Measurements from ENCODE around the gene CNPPD1. TPM values are rescaled to one million over a fixed set of nuclear protein-coding genes. Genes with fewer than 3 reads are reported as not detected.
"Not testable (repeated sequence)": the region's sequence is repeated elsewhere in the genome, so short reads cannot be mapped to it uniquely, and the experiment has no call there.

The CNPPD1 gene
- total RNA-seq, 2 experiments from 2014 or later = 42.3 to 43.4 TPM

GRCh38 chr2:219204425-219205164 lies 27.9 kb upstream of the CNPPD1 start:
- Histone ChIP-seq H3K36me3 (ENCODE audit: insufficient read depth, low read length) (peaks cover 20% of the 10 kb centered on the region), H3K9me3 (ENCODE audit: control insufficient read depth in 1 of 2, insufficient read depth in 1 of 2, low read length in 2 of 2) (peaks cover 0 to 3% of the 10 kb centered on the region in 2 experiments), H3K4me1 (ENCODE audit: insufficient read depth, low read length) (peaks cover 38% of the 10 kb centered on the region), H3K4me3 (ENCODE audit: low read length) (no peak overlapping the region), H3K27me3 (ENCODE audit: control insufficient read depth in 1 of 2, insufficient read depth in 2 of 2, low read length in 2 of 2) (no peaks in the 10 kb centered on the region), H3K27ac (ENCODE audit: low read depth in 1 of 2, low read length in 2 of 2) (no peak overlapping the region)
- Mint-ChIP-seq H3K4me3 (no peak overlapping the region), H3K36me3 (ENCODE audit: low read depth) (peaks cover 20% of the 10 kb centered on the region), H3K4me1 (ENCODE audit: low read depth) (peaks cover 39% of the 10 kb centered on the region), H3K9me3 (no peaks in the 10 kb centered on the region), H3K27ac (peak overlapping the region; percentile 93), H3K27me3 (peaks cover under 1% of the 10 kb centered on the region)
- CTCF ChIA-PET = interaction anchor here (0.7 to 1.0 kb wide), 2 partner anchors 76 to 90 kb away, joined by 3 to 7 read pairs; no protein-coding TSS in a partner anchor
- DNase-seq (peak in 1 of 14 experiments; percentile 0), ATAC-seq (ENCODE audit: poor library complexity) (no peak)
- intact Hi-C loops (cut with DNase I, micrococcal nuclease) = loop anchor here in 1 of 2 experiments (10.0 kb wide), 2 partner anchors 180 to 340 kb away; partner anchors contain the start of genes CHPF, DNPEP and TMEM198
- POLR2A ChIA-PET = no interaction called here
- no peak for TF ChIP-seq CTCF (IDR thresholded peaks at IDR 0.05)

GRCh38 chr2:219201331-219201730 lies 24.6 kb upstream of the CNPPD1 start:
- not testable (repeated sequence) for H3K27me3 ChIP-seq (ENCODE audit: control insufficient read depth in 1 of 2, insufficient read depth in 2 of 2, low read length in 2 of 2); ATAC-seq (ENCODE audit: poor library complexity); H3K4me3 ChIP-seq (ENCODE audit: low read length); H3K9me3 ChIP-seq (ENCODE audit: control insufficient read depth in 1 of 2, insufficient read depth in 1 of 2, low read length in 2 of 2); H3K36me3 Mint-ChIP-seq (ENCODE audit: low read depth); H3K36me3 ChIP-seq (ENCODE audit: insufficient read depth, low read length); H3K9me3 Mint-ChIP-seq; H3K27ac ChIP-seq (ENCODE audit: low read depth in 1 of 2, low read length in 2 of 2); H3K27me3 Mint-ChIP-seq; DNase-seq; H3K4me3 Mint-ChIP-seq; H3K27ac Mint-ChIP-seq
- POLR2A ChIA-PET = interaction anchor here (1.1 to 2.4 kb wide), 3 partner anchors 19 to 25 kb away, joined by 3 to 14 read pairs (median 12); partner anchors contain the start of gene CNPPD1
- peaks cover 12% of the 10 kb centered on the region for H3K4me1 Mint-ChIP-seq (ENCODE audit: low read depth)
- H3K4me1 ChIP-seq (ENCODE audit: insufficient read depth, low read length) = peaks cover 13% of the 10 kb centered on the region
- intact Hi-C loops (cut with DNase I, micrococcal nuclease) = loop anchor here in 1 of 2 experiments (10.0 kb wide), 2 partner anchors 183 to 343 kb away; partner anchors contain the start of genes CHPF, DNPEP and TMEM198
- CTCF ChIA-PET = interaction anchor here (1.7 to 2.3 kb wide), 2 partner anchors 10 to 143 kb away, joined by 4 to 6 read pairs; no protein-coding TSS in a partner anchor

GRCh38 chr2:219200502-219201326 lies 24.0 kb upstream of the CNPPD1 start:
- Mint-ChIP-seq H3K4me3 (peak overlapping the region; percentile 76), H3K27ac (peak overlapping the region; percentile 61)
- not testable (repeated sequence) for H3K36me3 ChIP-seq (ENCODE audit: insufficient read depth, low read length); H3K27me3 Mint-ChIP-seq; H3K4me1 ChIP-seq (ENCODE audit: insufficient read depth, low read length); H3K9me3 Mint-ChIP-seq; H3K9me3 ChIP-seq (ENCODE audit: control insufficient read depth in 1 of 2, insufficient read depth in 1 of 2, low read length in 2 of 2); H3K27me3 ChIP-seq (ENCODE audit: control insufficient read depth in 1 of 2, insufficient read depth in 2 of 2, low read length in 2 of 2); H3K4me1 Mint-ChIP-seq (ENCODE audit: low read depth); H3K36me3 Mint-ChIP-seq (ENCODE audit: low read depth); H3K27ac ChIP-seq (ENCODE audit: low read depth in 1 of 2, low read length in 2 of 2); ATAC-seq (ENCODE audit: poor library complexity)
- intact Hi-C loops (cut with DNase I, micrococcal nuclease) = loop anchor here in 1 of 2 experiments (10.0 kb wide), 2 partner anchors 184 to 344 kb away; partner anchors contain the start of genes CHPF, DNPEP and TMEM198
- peak overlapping the region; percentile 31 for H3K4me3 ChIP-seq (ENCODE audit: low read length)
- POLR2A ChIA-PET = interaction anchor here (0.8 to 2.4 kb wide), 6 partner anchors 19 to 44 kb away, joined by 3 to 14 read pairs (median 4); partner anchors contain the start of genes ANKZF1, ATG9A, CNPPD1 and GLB1L
- CTCF ChIA-PET = interaction anchor here (0.9 to 2.3 kb wide), 2 partner anchors 11 to 94 kb away, joined by 6 read pairs; no protein-coding TSS in a partner anchor
- peak in 4 of 14 experiments; percentile 24 to 57 (median 40) for DNase-seq
